ENCODE results near the gene HTR6.

HTR6 gene

DNA sequence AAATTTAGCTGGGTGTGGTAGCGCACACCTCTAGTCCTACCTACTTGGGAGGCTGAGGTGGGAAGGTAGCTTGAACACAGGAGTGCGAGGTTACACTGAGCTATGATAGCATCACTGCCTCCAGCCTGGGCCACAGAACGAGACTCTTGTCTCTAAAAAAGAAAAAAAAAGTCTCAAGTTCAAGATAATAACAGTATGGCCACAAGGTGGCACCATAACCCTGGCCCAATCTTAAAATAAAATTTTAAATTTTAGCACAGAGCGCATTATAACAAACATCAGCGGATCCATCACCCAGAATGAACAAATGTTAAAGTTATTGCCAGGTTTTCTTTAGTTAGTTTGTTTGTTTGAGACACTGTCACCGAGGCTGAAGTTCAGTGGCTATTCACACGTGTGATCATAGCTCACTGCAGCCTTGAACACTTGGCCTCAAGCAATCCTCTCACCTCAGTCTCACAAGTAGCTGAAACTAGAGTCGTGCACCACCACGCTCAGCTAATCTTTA lies 2.9 kb upstream of the HTR6 start:
- DNase-seq, result peak; percentile 59 to 83 (median 70)
- H3K9me3 ChIP-seq (ENCODE audit: control extremely low read depth in 1 of 5, control insufficient read depth in 4 of 5, insufficient read depth in 2 of 5, low read depth in 1 of 5, low read length in 4 of 5), result no peaks in the 10 kb centered on the region
- WGBS (ENCODE audit: insufficient coverage), result 29% methylated on average over 3 of the region's 9 CpGs
- ChIA-PET CTCF (interaction anchor here (0.8 to 6.2 kb wide), 21 partner anchors 8 to 407 kb away, joined by 3 to 62 read pairs (median 4); no protein-coding TSS in a partner anchor), POLR2A (no interaction called here)
- H3K4me1 ChIP-seq (ENCODE audit: control extremely low read depth in 1 of 4, control insufficient read depth in 4 of 4, insufficient read depth in 4 of 4, low read length in 3 of 4), result peaks cover 0 to 14% (median 12%) of the 10 kb centered on the region in 4 experiments
- H3K27ac ChIP-seq (ENCODE audit: insufficient read depth in 1 of 2, low read depth in 1 of 2, low read length in 2 of 2, poor library complexity in 1 of 2, severe bottlenecking in 2 of 2), result no peak overlapping the region
- no peak overlapping the region for H3K4me3 ChIP-seq (ENCODE audit: control insufficient read depth in 1 of 7, extremely low read depth in 1 of 7, insufficient read depth in 4 of 7, low read depth in 2 of 7, low read length in 6 of 7)
- H3K36me3 ChIP-seq (ENCODE audit: control insufficient read depth in 4 of 4, insufficient read depth in 4 of 4, low read length in 3 of 4), result peaks cover 0 to 12% (median 0%) of the 10 kb centered on the region in 4 experiments
- H3K27me3 ChIP-seq (replicated peaks in 2 of 5; ENCODE audit: control insufficient read depth in 4 of 5, insufficient read depth in 5 of 5, low read length in 4 of 5), result peaks cover 0 to 53% (median 32%) of the 10 kb centered on the region in 5 experiments

DNA sequence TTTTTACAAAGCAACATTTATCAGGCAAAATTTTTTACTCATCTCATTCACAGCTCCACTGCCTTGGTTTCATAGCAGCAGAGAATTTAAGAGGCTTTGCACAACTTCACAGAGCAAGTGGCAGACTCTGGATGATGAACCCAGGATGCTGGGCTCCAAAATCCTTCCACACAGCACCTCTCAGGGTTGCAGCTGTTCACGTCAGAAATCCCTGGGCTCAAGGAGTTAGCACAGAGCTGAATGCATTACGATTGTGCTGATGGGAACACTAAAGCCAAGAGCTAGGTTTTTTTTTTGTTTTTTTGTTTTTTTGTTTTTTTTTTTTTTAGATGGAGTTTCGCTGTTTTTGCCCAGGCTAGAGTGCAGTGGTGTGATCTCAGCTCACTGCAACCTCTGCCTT lies 2.4 kb upstream of the HTR6 start:
- peaks cover 0 to 12% (median 0%) of the 10 kb centered on the region in 4 experiments for H3K36me3 ChIP-seq (ENCODE audit: control insufficient read depth in 4 of 4, insufficient read depth in 4 of 4, low read length in 3 of 4)
- H3K27ac ChIP-seq (ENCODE audit: insufficient read depth in 1 of 2, low read depth in 1 of 2, low read length in 2 of 2, poor library complexity in 1 of 2, severe bottlenecking in 2 of 2), result no peak overlapping the region
- POLR2A ChIA-PET, result no interaction called here
- 60% methylated on average over 1 of the region's 3 CpGs for WGBS (ENCODE audit: insufficient coverage)
- H3K4me3 ChIP-seq (ENCODE audit: control insufficient read depth in 1 of 7, extremely low read depth in 1 of 7, insufficient read depth in 4 of 7, low read depth in 2 of 7, low read length in 6 of 7), result no peak overlapping the region
- DNase-seq, result no peak
- H3K27me3 ChIP-seq (replicated peaks in 2 of 5; ENCODE audit: control insufficient read depth in 4 of 5, insufficient read depth in 5 of 5, low read length in 4 of 5), result peaks cover 0 to 58% (median 34%) of the 10 kb centered on the region in 5 experiments
- H3K9me3 ChIP-seq (ENCODE audit: control extremely low read depth in 1 of 5, control insufficient read depth in 4 of 5, insufficient read depth in 2 of 5, low read depth in 1 of 5, low read length in 4 of 5), result no peaks in the 10 kb centered on the region
- CTCF ChIA-PET, result interaction anchor here (0.8 to 6.2 kb wide), 19 partner anchors 9 to 408 kb away, joined by 3 to 62 read pairs (median 4); no protein-coding TSS in a partner anchor
- peaks cover 0 to 14% (median 12%) of the 10 kb centered on the region in 4 experiments for H3K4me1 ChIP-seq (ENCODE audit: control extremely low read depth in 1 of 4, control insufficient read depth in 4 of 4, insufficient read depth in 4 of 4, low read length in 3 of 4)

DNA sequence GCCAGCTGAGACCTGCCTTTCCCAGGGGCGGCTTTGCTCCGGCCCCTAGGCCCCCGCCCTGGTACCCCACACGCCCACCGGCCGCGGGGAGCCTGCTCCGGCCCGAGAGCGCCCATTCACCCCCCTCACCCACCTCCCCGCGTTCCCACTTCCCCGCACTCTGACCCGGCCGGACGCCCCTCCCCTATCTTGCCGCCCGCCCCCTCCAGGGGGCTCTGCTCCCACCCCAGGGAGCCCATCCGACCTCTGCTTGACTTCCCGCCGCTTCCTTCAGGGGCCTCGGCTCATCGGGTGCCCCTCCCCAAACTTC lies 466 bp downstream of the HTR6 start:
- ChIA-PET POLR2A (no interaction called here), CTCF (no interaction called here)
- 1% methylated on average over 16 of the region's 23 CpGs for WGBS (ENCODE audit: insufficient coverage)
- Histone ChIP-seq H3K27me3 (replicated peaks in 2 of 5; ENCODE audit: control insufficient read depth in 4 of 5, insufficient read depth in 5 of 5, low read length in 4 of 5) (peaks cover 6 to 79% (median 47%) of the 10 kb centered on the region in 5 experiments), H3K9me3 (ENCODE audit: control extremely low read depth in 1 of 5, control insufficient read depth in 4 of 5, insufficient read depth in 2 of 5, low read depth in 1 of 5, low read length in 4 of 5) (no peaks in the 10 kb centered on the region), H3K4me3 (ENCODE audit: control insufficient read depth in 1 of 7, extremely low read depth in 1 of 7, insufficient read depth in 4 of 7, low read depth in 2 of 7, low read length in 6 of 7) (peak overlapping the region in 5 of 7 experiments; percentile 15 to 63 (median 46)), H3K36me3 (ENCODE audit: control insufficient read depth in 4 of 4, insufficient read depth in 4 of 4, low read length in 3 of 4) (no peaks in the 10 kb centered on the region), H3K27ac (ENCODE audit: insufficient read depth in 1 of 2, low read depth in 1 of 2, low read length in 2 of 2, poor library complexity in 1 of 2, severe bottlenecking in 2 of 2) (no peak overlapping the region), H3K4me1 (ENCODE audit: control extremely low read depth in 1 of 4, control insufficient read depth in 4 of 4, insufficient read depth in 4 of 4, low read length in 3 of 4) (peaks cover 0 to 14% (median 11%) of the 10 kb centered on the region in 4 experiments)
- no peak for DNase-seq

DNA sequence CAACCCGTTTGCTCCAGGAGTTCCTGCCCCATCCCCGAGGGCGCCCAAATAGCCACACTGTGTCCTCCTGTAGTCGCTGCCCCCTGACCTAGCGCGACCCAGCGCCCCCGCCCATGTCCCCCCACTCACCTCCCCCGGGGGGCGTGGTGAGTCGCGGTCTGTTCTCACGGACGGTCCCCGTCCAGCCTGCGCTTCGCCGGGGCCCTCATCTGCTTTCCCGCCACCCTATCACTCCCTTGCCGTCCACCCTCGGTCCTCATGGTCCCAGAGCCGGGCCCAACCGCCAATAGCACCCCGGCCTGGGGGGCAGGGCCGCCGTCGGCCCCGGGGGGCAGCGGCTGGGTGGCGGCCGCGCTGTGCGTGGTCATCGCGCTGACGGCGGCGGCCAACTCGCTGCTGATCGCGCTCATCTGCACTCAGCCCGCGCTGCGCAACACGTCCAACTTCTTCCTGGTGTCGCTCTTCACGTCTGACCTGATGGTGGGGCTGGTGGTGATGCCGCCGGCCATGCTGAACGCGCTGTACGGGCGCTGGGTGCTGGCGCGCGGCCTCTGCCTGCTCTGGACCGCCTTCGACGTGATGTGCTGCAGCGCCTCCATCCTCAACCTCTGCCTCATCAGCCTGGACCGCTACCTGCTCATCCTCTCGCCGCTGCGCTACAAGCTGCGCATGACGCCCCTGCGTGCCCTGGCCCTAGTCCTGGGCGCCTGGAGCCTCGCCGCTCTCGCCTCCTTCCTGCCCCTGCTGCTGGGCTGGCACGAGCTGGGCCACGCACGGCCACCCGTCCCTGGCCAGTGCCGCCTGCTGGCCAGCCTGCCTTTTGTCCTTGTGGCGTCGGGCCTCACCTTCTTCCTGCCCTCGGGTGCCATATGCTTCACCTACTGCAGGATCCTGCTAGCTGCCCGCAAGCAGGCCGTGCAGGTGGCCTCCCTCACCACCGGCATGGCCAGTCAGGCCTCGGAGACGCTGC lies 1.1 kb downstream of the HTR6 start:
- WGBS (ENCODE audit: insufficient coverage), result 19% methylated on average over 75 of the region's 84 CpGs
- Histone ChIP-seq H3K9me3 (ENCODE audit: control extremely low read depth in 1 of 5, control insufficient read depth in 4 of 5, insufficient read depth in 2 of 5, low read depth in 1 of 5, low read length in 4 of 5) (no peaks in the 10 kb centered on the region), H3K27ac (ENCODE audit: insufficient read depth in 1 of 2, low read depth in 1 of 2, low read length in 2 of 2, poor library complexity in 1 of 2, severe bottlenecking in 2 of 2) (no peak overlapping the region), H3K36me3 (ENCODE audit: control insufficient read depth in 4 of 4, insufficient read depth in 4 of 4, low read length in 3 of 4) (no peaks in the 10 kb centered on the region), H3K4me3 (ENCODE audit: control insufficient read depth in 1 of 7, extremely low read depth in 1 of 7, insufficient read depth in 4 of 7, low read depth in 2 of 7, low read length in 6 of 7) (peak overlapping the region in 1 of 7 experiments; percentile 58), H3K27me3 (replicated peaks in 2 of 5; ENCODE audit: control insufficient read depth in 4 of 5, insufficient read depth in 5 of 5, low read length in 4 of 5) (peaks cover 6 to 79% (median 47%) of the 10 kb centered on the region in 5 experiments), H3K4me1 (ENCODE audit: control extremely low read depth in 1 of 4, control insufficient read depth in 4 of 4, insufficient read depth in 4 of 4, low read length in 3 of 4) (peaks cover 0 to 14% (median 11%) of the 10 kb centered on the region in 4 experiments)
- no peak for DNase-seq
- ChIA-PET CTCF (interaction anchor here (1.4 kb wide), 1 partner anchor 38 kb away, joined by 3 read pairs; no protein-coding TSS in a partner anchor), POLR2A (no interaction called here)

DNA sequence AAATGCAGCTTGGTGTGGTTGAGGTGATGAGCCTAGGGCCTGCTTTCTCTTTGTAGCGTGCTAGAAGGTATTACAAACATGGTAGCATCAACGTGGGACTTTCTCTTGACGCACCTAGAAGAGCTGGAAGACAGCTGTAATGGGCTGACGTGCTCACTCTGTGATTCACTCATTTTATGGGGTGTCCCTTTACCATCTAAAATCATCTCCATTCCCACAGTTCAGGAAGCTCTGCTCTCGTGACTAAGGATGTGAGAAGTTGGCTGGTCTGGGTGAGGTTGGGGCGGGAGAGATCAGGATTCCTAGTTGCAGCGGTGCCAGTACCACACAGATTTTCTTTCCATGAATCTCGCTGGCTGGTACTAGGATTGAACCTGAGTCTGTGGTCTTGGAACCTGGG lies 4.2 kb downstream of the HTR6 start:
- POLR2A ChIA-PET, result no interaction called here

DNA sequence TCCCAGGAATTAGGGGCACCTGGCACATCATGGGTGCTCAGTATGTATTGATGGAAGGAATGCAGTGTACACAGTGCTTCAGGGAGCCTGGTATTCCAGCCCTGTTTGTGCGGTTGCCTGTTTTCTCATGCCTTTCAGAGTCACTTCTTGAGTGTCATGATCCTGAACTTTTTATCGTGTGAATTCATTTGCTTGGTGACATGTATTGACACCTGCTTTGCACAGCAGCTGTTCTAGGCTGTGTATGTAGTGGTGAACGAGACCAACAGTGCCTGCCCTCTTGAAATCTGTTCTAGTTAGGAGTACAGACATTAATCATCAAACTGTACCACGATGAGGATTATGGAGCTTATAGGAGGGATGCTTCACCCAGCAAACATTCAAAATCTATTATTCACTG lies 6.1 kb downstream of the HTR6 start:
- Histone ChIP-seq H3K4me1 (ENCODE audit: control extremely low read depth in 1 of 4, control insufficient read depth in 4 of 4, insufficient read depth in 4 of 4, low read length in 3 of 4) (peaks cover 0 to under 1% (median 0%) of the 10 kb centered on the region in 4 experiments), H3K36me3 (ENCODE audit: control insufficient read depth in 4 of 4, insufficient read depth in 4 of 4, low read length in 3 of 4) (no peaks in the 10 kb centered on the region), H3K27ac (ENCODE audit: insufficient read depth in 1 of 2, low read depth in 1 of 2, low read length in 2 of 2, poor library complexity in 1 of 2, severe bottlenecking in 2 of 2) (no peak overlapping the region), H3K4me3 (ENCODE audit: control insufficient read depth in 1 of 7, extremely low read depth in 1 of 7, insufficient read depth in 4 of 7, low read depth in 2 of 7, low read length in 6 of 7) (no peak overlapping the region), H3K9me3 (ENCODE audit: control extremely low read depth in 1 of 5, control insufficient read depth in 4 of 5, insufficient read depth in 2 of 5, low read depth in 1 of 5, low read length in 4 of 5) (no peaks in the 10 kb centered on the region), H3K27me3 (replicated peaks in 2 of 5; ENCODE audit: control insufficient read depth in 4 of 5, insufficient read depth in 5 of 5, low read length in 4 of 5) (peaks cover 6 to 64% (median 26%) of the 10 kb centered on the region in 5 experiments)
- 95% methylated on average over 3 of the region's 4 CpGs for WGBS (ENCODE audit: insufficient coverage)
- POLR2A ChIA-PET, result no interaction called here
- CTCF ChIA-PET, result interaction anchor here (0.7 to 3.2 kb wide), 2 partner anchors 9 to 13 kb away, joined by 3 to 27 read pairs; no protein-coding TSS in a partner anchor
- no peak for DNase-seq

More for the DNA sequence above, 4.2 kb downstream of the HTR6 start:
- H3K27ac ChIP-seq (ENCODE audit: insufficient read depth in 1 of 2, low read depth in 1 of 2, low read length in 2 of 2, poor library complexity in 1 of 2, severe bottlenecking in 2 of 2), result no peak overlapping the region
- no peaks in the 10 kb centered on the region for H3K36me3 ChIP-seq (ENCODE audit: control insufficient read depth in 4 of 4, insufficient read depth in 4 of 4, low read length in 3 of 4)
- 94% methylated on average over 5 of the region's 8 CpGs for WGBS (ENCODE audit: insufficient coverage)
- no peaks in the 10 kb centered on the region for H3K9me3 ChIP-seq (ENCODE audit: control extremely low read depth in 1 of 5, control insufficient read depth in 4 of 5, insufficient read depth in 2 of 5, low read depth in 1 of 5, low read length in 4 of 5)
- H3K27me3 ChIP-seq (replicated peaks in 2 of 5; ENCODE audit: control insufficient read depth in 4 of 5, insufficient read depth in 5 of 5, low read length in 4 of 5), result peaks cover 6 to 76% (median 37%) of the 10 kb centered on the region in 5 experiments
- CTCF ChIA-PET, result interaction anchor here (1.3 kb wide), 1 partner anchor 15 kb away, joined by 4 read pairs; no protein-coding TSS in a partner anchor
- no peak for DNase-seq
- H3K4me3 ChIP-seq (ENCODE audit: control insufficient read depth in 1 of 7, extremely low read depth in 1 of 7, insufficient read depth in 4 of 7, low read depth in 2 of 7, low read length in 6 of 7), result no peak overlapping the region
- H3K4me1 ChIP-seq (ENCODE audit: control extremely low read depth in 1 of 4, control insufficient read depth in 4 of 4, insufficient read depth in 4 of 4, low read length in 3 of 4), result peaks cover 0 to 14% (median 11%) of the 10 kb centered on the region in 4 experiments

All from common myeloid progenitor, CD34-positive (primary cell).